NCI-H69 (cell line): Measurements from ENCODE around the gene BRD7.

ENCODE experiments used
- DNase-seq: peaks from one replicate; lab custom pipeline; 2025; lab: John Stamatoyannopoulos, UW

The BRD7 gene

GRCh38 chr16:50389900-50390299 lies 21.1 kb upstream of the BRD7 start:
- no peak for DNase-seq

GRCh38 chr16:50388496-50388895 lies 19.7 kb upstream of the BRD7 start:
- peak; percentile 3 for DNase-seq

GRCh38 chr16:50386774-50387173 lies 18.0 kb upstream of the BRD7 start:
- DNase-seq = no peak

GRCh38 chr16:50386139-50386538 lies 17.4 kb upstream of the BRD7 start:
- no peak for DNase-seq

GRCh38 chr16:50384500-50385135 lies 15.8 kb upstream of the BRD7 start:
- peak; percentile 13 for DNase-seq

- DNase-seq = peak; percentile 10
These were observed 13.1 kb upstream of the BRD7 start for GRCh38 chr16:50381679-50382440.

GRCh38 chr16:50378417-50378816 lies 9.6 kb upstream of the BRD7 start:
- DNase-seq = no peak

- no peak for DNase-seq
These were observed 8.2 kb upstream of the BRD7 start for GRCh38 chr16:50377001-50377400.

GRCh38 chr16:50373780-50374179 lies 5.0 kb upstream of the BRD7 start:
- DNase-seq = no peak

- no peak for DNase-seq
These were observed 4.5 kb upstream of the BRD7 start for GRCh38 chr16:50373345-50373701.

- DNase-seq = peak; percentile 72
These were observed 4.0 kb upstream of the BRD7 start for GRCh38 chr16:50372611-50373344.

GRCh38 chr16:50371936-50372595 lies 3.3 kb upstream of the BRD7 start:
- DNase-seq = peak; percentile 64

- DNase-seq = no peak
These were observed 2.4 kb upstream of the BRD7 start for GRCh38 chr16:50371036-50371716.

GRCh38 chr16:50369133-50369804 lies 481 bp upstream of the BRD7 start:
- peak; percentile 26 for DNase-seq

GRCh38 chr16:50367777-50368409 lies 895 bp downstream of the BRD7 start:
- no peak for DNase-seq

- DNase-seq = no peak
These were observed 2.8 kb downstream of the BRD7 start for GRCh38 chr16:50365791-50366575.

- no peak for DNase-seq
These were observed 5.1 kb downstream of the BRD7 start for GRCh38 chr16:50363656-50364055.

GRCh38 chr16:50360779-50361178 lies 8.0 kb downstream of the BRD7 start:
- peak; percentile 5 for DNase-seq

GRCh38 chr16:50360033-50360778 lies 8.6 kb downstream of the BRD7 start:
- no peak for DNase-seq
